ENCODE measurements around the gene PSMC4. TPM values are rescaled to one million over a fixed set of nuclear protein-coding genes. Genes with fewer than 3 reads are reported as not detected.

The PSMC4 gene
- total and polyA plus RNA-seq, 9 donors, result 39.3 to 73.5 (median 57.0) TPM

DNA sequence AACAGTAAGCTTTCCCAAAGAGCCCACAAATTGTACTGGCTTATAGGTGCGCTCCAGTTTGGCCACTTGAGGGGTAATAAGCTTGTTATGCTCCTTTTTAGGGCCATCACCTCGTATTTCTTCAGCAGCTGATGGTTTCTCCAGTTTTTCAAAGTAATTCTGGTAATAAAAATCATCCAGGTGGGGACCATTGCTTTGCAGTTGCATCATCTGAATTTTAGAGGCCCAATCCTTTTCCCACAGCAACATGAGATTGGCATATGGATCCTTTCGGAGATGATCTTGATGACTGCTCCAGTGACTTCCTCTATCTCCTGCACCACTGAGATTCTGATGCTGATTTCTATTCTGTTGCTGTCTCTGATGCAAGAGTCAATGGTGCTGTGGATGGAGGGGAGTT, 53.0 kb downstream of the PSMC4 start:
- Histone ChIP-seq H3K36me3 (no peaks in the 10 kb centered on the region), H3K4me1 (ENCODE audit: insufficient read depth) (no peaks in the 10 kb centered on the region), H3K9me3 (peaks cover 0 to 3% of the 10 kb centered on the region in 2 donors), H3K27me3 (no peaks in the 10 kb centered on the region), H3K4me3 (no peak overlapping the region), H3K27ac (no peak overlapping the region)
- 79 to 87% (median 81%) methylated on average over 3 of the region's 3 CpGs for WGBS, 3 donors
- TF ChIP-seq POLR2A (IDR thresholded peaks at IDR 0.05), result no peak
- no peak for TF ChIP-seq CTCF (IDR thresholded peaks at IDR 0.05)
- TF ChIP-seq EP300 (IDR thresholded peaks at IDR 0.05), result no peak
- intact Hi-C loops (cut with DNase I), result no loop called here
- DNase-seq, result no peak

GRCh38 chr19:40025938-40026596, 55.1 kb downstream of the PSMC4 start:
- H3K36me3 ChIP-seq, result no peaks in the 10 kb centered on the region
- no peaks in the 10 kb centered on the region for H3K27me3 ChIP-seq
- TF ChIP-seq CTCF (IDR thresholded peaks at IDR 0.05) (no peak), EP300 (IDR thresholded peaks at IDR 0.05) (no peak), POLR2A (IDR thresholded peaks at IDR 0.05) (no peak)
- no peaks in the 10 kb centered on the region for H3K4me1 ChIP-seq (ENCODE audit: insufficient read depth)
- 86 to 96% (median 96%) methylated on average over 4 of the region's 4 CpGs for WGBS, 3 donors
- H3K27ac ChIP-seq, result no peak overlapping the region
- DNase-seq, result no peak
- no peak overlapping the region for H3K4me3 ChIP-seq
- H3K9me3 ChIP-seq, result peaks cover 0 to 3% of the 10 kb centered on the region in 2 donors
- intact Hi-C loops (cut with DNase I), result no loop called here

- WGBS, 3 donors, result 87 to 96% (median 96%) methylated on average over 5 of the region's 5 CpGs
- Histone ChIP-seq H3K27me3 (no peaks in the 10 kb centered on the region), H3K4me3 (no peak overlapping the region), H3K9me3 (peaks cover 0 to 8% of the 10 kb centered on the region in 2 donors), H3K27ac (no peak overlapping the region), H3K36me3 (no peaks in the 10 kb centered on the region), H3K4me1 (ENCODE audit: insufficient read depth) (no peaks in the 10 kb centered on the region)
- no peak for DNase-seq
- no peak for TF ChIP-seq POLR2A (IDR thresholded peaks at IDR 0.05)
- no peak for TF ChIP-seq CTCF (IDR thresholded peaks at IDR 0.05)
- TF ChIP-seq EP300 (IDR thresholded peaks at IDR 0.05), result no peak
- intact Hi-C loops (cut with DNase I), result no loop called here
Observed at GRCh38 chr19:40026597-40026970, 55.6 kb downstream of the PSMC4 start.

Other genes with a start within 250 kb of the PSMC4 start
- not detected for gene CLC, start 233.1 kb upstream of the PSMC4 start, total RNA-seq
- gene CLC, start 233.1 kb upstream of the PSMC4 start, polyA plus RNA-seq, result not detected
- gene LEUTX, start 192.3 kb upstream of the PSMC4 start, total RNA-seq, result not detected
- gene LEUTX, start 192.3 kb upstream of the PSMC4 start, polyA plus RNA-seq, result not detected
- gene DYRK1B, start 137.0 kb upstream of the PSMC4 start, total RNA-seq, result 10 to 100 TPM; 10.1 to 17.8 (median 13.4) TPM
- gene DYRK1B, start 137.0 kb upstream of the PSMC4 start, polyA plus RNA-seq, result 10 to 100 TPM; 18.1 to 31.0 TPM
- 100 to 1,000 TPM; 218 to 494 (median 369) TPM for gene FBL, start 124.8 kb upstream of the PSMC4 start, total RNA-seq
- gene FBL, start 124.8 kb upstream of the PSMC4 start, polyA plus RNA-seq, result 100 to 1,000 TPM; 378 to 532 TPM
- gene FCGBP, start 36.5 kb upstream of the PSMC4 start, total RNA-seq, result 100 to 1,000 TPM in 1 of 7 donors, 10 to 100 TPM in 6; 29.7 to 290 (median 43.6) TPM
- gene FCGBP, start 36.5 kb upstream of the PSMC4 start, polyA plus RNA-seq, result 1 to 10 TPM; 2.2 to 2.3 TPM
- 10 to 100 TPM in 2 of 7 donors, 1 to 10 TPM in 5; 4.9 to 11.1 (median 7.7) TPM for gene ZNF546, start 25.9 kb downstream of the PSMC4 start, total RNA-seq
- 1 to 10 TPM; 2.9 to 5.4 TPM for gene ZNF546, start 25.9 kb downstream of the PSMC4 start, polyA plus RNA-seq
- 10 to 100 TPM; 22.7 to 36.1 (median 25.9) TPM for gene ZNF780B, start 85.1 kb downstream of the PSMC4 start, total RNA-seq
- gene ZNF780B, start 85.1 kb downstream of the PSMC4 start, polyA plus RNA-seq, result 10 to 100 TPM in 1 of 2 donors, 1 to 10 TPM in 1; 5.4 to 13.9 TPM
- 10 to 100 TPM in 5 of 7 donors, 1 to 10 TPM in 2; 5.9 to 18.7 (median 16.0) TPM for gene ZNF780A, start 119.8 kb downstream of the PSMC4 start, total RNA-seq
- gene ZNF780A, start 119.8 kb downstream of the PSMC4 start, polyA plus RNA-seq, result 1 to 10 TPM; 5.4 to 9.2 TPM
- 10 to 100 TPM in 6 of 7 donors, 1 to 10 TPM in 1; 8.3 to 26.2 (median 14.6) TPM for gene MAP3K10, start 220.3 kb downstream of the PSMC4 start, total RNA-seq
- 10 to 100 TPM in 1 of 2 donors, 1 to 10 TPM in 1; 1.2 to 11.3 TPM for gene MAP3K10, start 220.3 kb downstream of the PSMC4 start, polyA plus RNA-seq
- not detected for gene TTC9B, start 247.2 kb downstream of the PSMC4 start, total RNA-seq
- not detected for gene TTC9B, start 247.2 kb downstream of the PSMC4 start, polyA plus RNA-seq